CD4-positive, alpha-beta T cell treated with Interleukin-2 at 100 ng/mL for 4 hours (primary cell): ENCODE results near the gene LTA.
A peak's percentile ranks its signal among the peaks of the same experiment; 100 is the strongest.
"Not testable (repeated sequence)": the region's sequence is repeated elsewhere in the genome, so short reads cannot be mapped to it uniquely, and the experiment has no call there.

Experiments used
- DNase-seq: peaks from one replicate; pipeline ENCODE4 v3.0.0-alpha.2; 2020; ENCODE audit warnings: low spot score

LTA gene

GRCh38 chr6:31586599-31587281 is 14.7 kb downstream of the LTA start:
- DNase-seq = no peak

GRCh38 chr6:31587791-31588777 is 16.0 kb downstream of the LTA start:
- no peak for DNase-seq

DNA sequence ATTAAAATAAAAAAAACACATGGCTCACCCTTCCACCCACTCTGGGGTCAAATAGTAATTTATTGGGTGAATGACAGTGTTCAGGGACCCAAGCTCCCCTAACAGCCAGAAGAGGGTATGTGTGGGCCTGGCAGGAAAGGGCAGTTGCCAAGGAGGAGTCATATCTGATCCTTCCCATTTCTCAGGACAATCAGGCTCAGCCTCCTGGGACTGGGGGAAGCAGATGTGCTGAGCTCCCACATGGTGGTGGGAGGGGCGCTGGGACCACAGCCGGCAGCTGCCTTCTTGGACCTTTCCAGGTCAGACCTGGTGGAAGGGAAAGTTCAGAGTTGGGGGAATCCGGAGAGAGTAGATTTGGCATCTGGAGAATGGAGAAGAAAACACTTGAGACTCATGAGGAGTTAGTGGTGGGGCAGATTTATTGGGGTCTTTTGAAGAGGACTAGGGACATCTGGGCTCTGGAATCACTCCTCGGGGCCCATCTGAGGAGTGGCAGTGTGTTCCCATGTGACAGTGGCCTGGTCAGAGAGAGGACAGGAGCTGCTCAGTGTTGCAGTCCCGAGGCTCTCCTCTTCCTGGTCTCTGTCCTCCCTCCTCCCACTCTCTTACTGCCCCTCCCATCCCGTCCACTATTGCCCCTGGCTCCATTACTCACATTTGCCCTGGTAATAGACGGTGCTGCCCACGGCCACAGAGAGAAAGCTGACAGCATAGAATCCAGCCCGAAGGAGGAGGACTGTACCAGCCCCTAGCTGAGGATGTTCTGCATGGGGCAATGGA is 17.0 kb downstream of the LTA start:
- no peak for DNase-seq

DNA sequence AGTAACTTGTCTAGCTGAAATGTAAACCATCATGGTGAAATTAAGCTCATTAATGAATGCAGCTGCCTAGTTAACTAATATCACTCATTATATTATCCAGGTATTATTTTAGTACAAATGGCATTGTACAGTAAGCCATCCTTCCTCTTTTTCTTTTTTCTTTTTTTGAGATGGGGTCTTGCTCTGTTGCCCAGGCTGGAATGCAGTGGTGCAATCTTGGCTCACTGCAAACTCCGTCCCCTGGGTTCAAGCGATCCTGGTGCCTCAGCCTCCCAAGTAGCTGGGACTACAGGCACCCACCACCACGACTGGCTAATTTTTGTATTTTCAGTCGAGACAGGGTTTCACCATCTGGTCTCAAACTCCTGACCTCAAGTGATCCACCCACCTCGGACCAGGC is 18.6 kb downstream of the LTA start:
- DNase-seq = not testable (repeated sequence)

- DNase-seq = no peak
Measured at GRCh38 chr6:31592396-31592771, 20.3 kb downstream of the LTA start.

GRCh38 chr6:31597006-31597405 is 24.9 kb downstream of the LTA start:
- DNase-seq = peak; percentile 86

GRCh38 chr6:31607317-31607716 is 35.2 kb downstream of the LTA start:
- no peak for DNase-seq

DNA sequence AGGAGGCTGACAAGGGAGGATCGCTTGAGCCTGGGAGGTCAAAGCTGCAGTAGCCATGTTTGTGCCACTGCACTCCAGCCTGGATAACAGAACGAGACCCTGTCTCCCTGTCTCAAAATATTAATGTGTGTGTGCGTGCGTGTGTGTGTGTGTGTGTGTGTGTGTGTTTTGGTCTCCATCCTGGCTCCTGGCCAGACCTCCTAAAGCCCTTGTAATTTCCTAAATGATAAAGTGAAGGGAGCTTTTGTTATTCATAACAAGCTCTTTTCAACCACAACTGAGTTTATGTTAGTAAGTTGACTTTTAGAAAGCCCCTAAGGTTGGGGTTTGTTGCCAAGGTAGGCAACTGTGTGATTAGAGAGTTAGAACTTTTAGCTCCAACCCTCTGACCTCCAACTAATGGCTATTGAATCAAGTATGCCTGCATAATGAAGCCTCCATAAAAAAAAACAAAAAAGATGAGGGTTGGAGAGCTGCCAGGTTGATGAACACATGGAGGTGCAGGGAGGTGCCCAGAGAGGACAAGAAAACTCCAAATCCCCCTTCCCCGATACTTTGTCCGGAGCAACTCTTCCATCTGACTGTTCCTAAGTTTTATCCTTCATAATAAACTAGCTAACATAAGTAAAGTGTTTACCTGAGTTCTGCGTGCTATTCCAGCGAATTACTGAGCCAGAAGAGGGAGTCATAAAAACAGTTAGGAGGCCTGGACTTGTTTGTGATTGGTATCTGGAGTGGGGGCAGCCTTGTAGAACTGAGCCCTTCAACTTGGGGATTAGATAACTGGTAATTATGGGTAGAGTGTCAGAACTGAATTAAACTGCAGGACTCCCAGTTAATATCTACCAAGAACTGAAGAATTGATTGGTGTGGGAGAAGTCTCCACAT is 37.7 kb downstream of the LTA start:
- DNase-seq = no peak

GRCh38 chr6:31610968-31611367 is 38.9 kb downstream of the LTA start:
- DNase-seq = no peak

DNA sequence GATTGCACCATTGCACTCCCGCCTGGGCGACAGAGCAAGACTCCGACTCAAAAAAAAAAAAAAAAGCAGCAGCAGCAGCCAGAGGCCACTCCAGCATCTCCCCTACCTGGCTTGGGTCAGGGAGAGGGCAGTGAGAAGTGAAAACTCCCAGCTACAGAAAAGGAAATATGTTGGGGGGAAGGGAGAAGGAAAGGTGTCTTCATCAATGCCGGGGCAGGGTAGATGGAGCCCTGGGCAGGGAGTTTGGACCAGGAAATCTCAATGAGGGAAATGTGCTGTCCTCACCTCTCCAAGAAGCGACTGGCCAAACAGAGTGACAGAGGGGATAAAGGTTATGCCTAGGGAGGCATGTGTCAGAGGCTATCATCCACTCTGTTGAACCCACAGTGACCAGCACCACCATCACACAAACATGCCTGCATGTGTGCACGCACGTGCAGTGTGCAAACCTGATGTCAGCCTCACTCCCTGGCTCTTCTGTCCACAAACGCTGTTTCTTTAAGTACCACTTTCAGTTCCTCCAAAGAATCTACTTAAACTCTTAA is 42.1 kb downstream of the LTA start:
- DNase-seq = no peak

GRCh38 chr6:31614684-31615578 is 42.8 kb downstream of the LTA start, which contains the start of gene AIF1:
AIF1 (plus strand) TSS chr6:31615234; CDS start chr6:31615330, 96 bp downstream.
- no peak for DNase-seq

- DNase-seq = no peak
Measured at GRCh38 chr6:31615748-31616147, 43.7 kb downstream of the LTA start.

- no peak for DNase-seq
Measured at GRCh38 chr6:31617010-31617409, 44.9 kb downstream of the LTA start.

DNA sequence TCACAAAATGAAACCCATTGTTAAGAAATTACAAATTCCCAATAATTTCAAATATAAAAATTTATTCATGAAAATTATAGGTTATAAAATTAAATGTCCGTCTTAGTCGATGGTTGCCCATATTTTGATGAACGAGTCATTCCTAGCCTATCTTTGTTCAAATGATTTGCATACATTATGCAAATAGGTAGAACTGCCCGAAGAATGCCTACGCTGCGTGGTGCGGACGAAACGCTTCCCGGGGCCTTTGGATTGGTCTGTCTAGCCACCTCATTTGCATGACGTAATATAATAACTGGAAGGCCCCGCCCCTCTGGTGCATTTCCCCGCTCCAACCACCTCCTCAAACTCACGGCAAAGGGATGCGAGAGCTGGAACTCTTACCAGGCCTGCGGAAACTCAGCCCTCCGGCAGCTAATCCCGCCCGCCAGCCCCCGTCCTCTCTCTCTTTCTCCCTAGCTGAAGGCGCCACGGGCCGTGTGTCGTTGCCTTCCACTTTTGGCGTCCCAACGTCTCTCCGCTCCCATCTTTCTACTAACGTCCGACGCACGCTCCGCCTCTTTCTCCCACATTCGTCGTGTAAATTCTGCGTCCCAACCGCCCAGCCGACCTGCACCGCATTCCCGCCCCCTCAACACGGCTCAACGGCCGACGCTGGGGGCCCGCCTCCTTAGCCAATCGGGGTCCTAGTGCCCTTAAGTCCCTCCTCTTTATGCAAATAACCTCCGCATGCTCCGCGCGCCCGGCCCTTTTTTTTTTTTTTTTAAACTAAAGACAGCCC is 47.9 kb downstream of the LTA start:
- DNase-seq = peak; percentile 98

GRCh38 chr6:31620586-31621319 is 48.7 kb downstream of the LTA start, which contains the start of gene PRRC2A:
PRRC2A (plus strand) TSS chr6:31620715; CDS start chr6:31622790, 2,075 bp downstream.
- DNase-seq = no peak

- no peak for DNase-seq
Measured at GRCh38 chr6:31621320-31621939, 49.3 kb downstream of the LTA start.

GRCh38 chr6:31621991-31622390 is 49.9 kb downstream of the LTA start:
- no peak for DNase-seq

DNA sequence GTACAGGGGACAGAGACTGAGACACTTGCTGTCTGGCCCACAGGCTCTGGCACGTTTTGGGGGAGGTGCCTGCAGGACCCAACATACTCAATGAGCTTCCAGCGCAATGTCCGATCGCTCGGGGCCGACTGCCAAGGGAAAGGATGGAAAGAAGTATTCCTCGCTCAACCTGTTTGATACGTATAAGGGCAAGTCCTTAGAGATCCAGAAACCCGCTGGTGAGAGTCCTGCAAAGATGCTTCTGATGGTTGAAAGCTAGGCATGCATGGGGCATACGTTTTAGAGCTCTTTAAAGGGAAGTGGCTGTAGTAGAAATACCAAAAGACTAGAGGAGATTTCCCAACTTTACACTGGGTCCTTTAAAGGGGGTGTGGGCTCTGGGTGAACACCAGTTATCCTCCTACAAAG is 50.6 kb downstream of the LTA start:
- no peak for DNase-seq
